Tibial nerve (tissue), 4 donors: Measurements from ENCODE around the gene KCNK6. TPM values are rescaled to one million over a fixed set of nuclear protein-coding genes. Genes with fewer than 3 reads are reported as not detected.
A peak's percentile ranks its signal among the peaks of the same experiment; 100 is the strongest.

Source experiments
- DNase-seq, 2 donors: peaks; one replicate each; pipeline ENCODE4 v3.0.0-alpha.2; 2019; ENCODE audit warnings: low spot score in 2 of 2
- H3K27ac ChIP-seq, 4 donors: fragments of 200-600 bp; sonication (generic) in 3 of 4; one replicate each; pipeline ENCODE4 v1.5.1; 2017 to 2019; ENCODE audit warnings: mild to moderate bottlenecking in 1 of 4
- H3K27me3 ChIP-seq, 2 donors: fragments of 200-600 bp; sonication (generic) in 1 of 2; one replicate each; pipeline versions ENCODE4 v1.5.1 to v1.6.0; 2017 to 2019
- H3K36me3 ChIP-seq, 3 donors: fragments of 200-600 bp; sonication (generic); one replicate each; pipeline ENCODE4 v1.5.1; 2018 to 2019
- H3K4me1 ChIP-seq, 4 donors: fragments of 200-600 bp; sonication (generic) in 3 of 4; one replicate each; pipeline ENCODE4 v1.5.1; 2017 to 2019
- H3K4me3 ChIP-seq, 4 donors: fragments of 200-600 bp; sonication (generic) in 3 of 4; one replicate each; pipeline ENCODE4 v1.5.1; 2017 to 2019; ENCODE audit warnings: mild to moderate bottlenecking in 1 of 4, moderate library complexity in 1 of 4
- H3K9me3 ChIP-seq, 4 donors: fragments of 200-600 bp; sonication (generic) in 3 of 4; one replicate each; pipeline ENCODE4 v1.5.1; 2017 to 2019
- CTCF ChIP-seq, 5 experiments: fragments of 200-600 bp in 3 of 5; fragments of 450-650 bp in 2 of 5; sonication (generic) in 3 of 5; IDR thresholded peaks; one replicate each; pipeline ENCODE4 v1.5.1; 2016 to 2019; ENCODE audit warnings: antibody characterized with exemption in 5 of 5, mild to moderate bottlenecking in 3 of 5, moderate library complexity in 2 of 5
- EP300 ChIP-seq, 2 donors: sonication (generic); formaldehyde crosslinking; IDR thresholded peaks; one replicate each; pipeline ENCODE4 v1.6.1; 2017; ENCODE audit warnings: antibody characterized with exemption in 2 of 2, mild to moderate bottlenecking in 1 of 2
- POLR2A ChIP-seq, 2 donors: fragments of 450-650 bp; IDR thresholded peaks; one replicate each; pipeline ENCODE4 v1.6.1; 2017; ENCODE audit warnings: antibody characterized with exemption in 2 of 2, mild to moderate bottlenecking in 2 of 2, moderate library complexity in 2 of 2
- WGBS, 2 donors: methylation state at CpG; one replicate each; pipeline ENCODE4 v1.1.5; 2018; 5-methylcytosine and 5-hydroxymethylcytosine counted together
- small RNA-seq: library from RNA; depleted of rRNA; stranded (forward); fragments of <200 nt; gene quantifications from one replicate; pipeline ENCODE3, GENCODE V24; 2016
- total RNA-seq, 4 donors: library from RNA; depleted of rRNA; stranded (reverse); fragments of >200 nt; gene quantifications; one replicate each; pipeline ENCODE4 v1.1.0, GENCODE V29; 2016

Gene KCNK6
- total RNA-seq, 4 donors from 2014 or later: 2.6 to 5.4 (median 3.3) TPM

- Histone ChIP-seq H3K36me3 (peaks cover 0 to 48% (median 0%) of the 10 kb centered on the region in 3 donors), H3K9me3 (no peaks in the 10 kb centered on the region), H3K27ac (peak overlapping the region in 2 of 4 donors; percentile 89 to 94), H3K4me1 (peaks cover 0 to 25% (median 16%) of the 10 kb centered on the region in 4 donors), H3K27me3 (no peaks in the 10 kb centered on the region), H3K4me3 (peak overlapping the region; percentile 62 to 97 (median 78))
- 50 to 57% methylated on average over 5 of the region's 5 CpGs for WGBS, 2 donors
- DNase-seq: no peak
- TF ChIP-seq EP300 (IDR thresholded peaks at IDR 0.05): peak in 1 of 2 donors; percentile 7
- TF ChIP-seq POLR2A (IDR thresholded peaks at IDR 0.05): no peak
Measured at GRCh38 chr19:38375748-38376147, 56.1 kb downstream of the KCNK6 start.

- no peak overlapping the region for H3K27ac ChIP-seq
- no peaks in the 10 kb centered on the region for H3K9me3 ChIP-seq
- WGBS, 2 donors: 67 to 77% methylated on average over 3 of the region's 3 CpGs
- H3K4me3 ChIP-seq: no peak overlapping the region
- no peaks in the 10 kb centered on the region for H3K27me3 ChIP-seq
- DNase-seq: no peak
- H3K4me1 ChIP-seq: peaks cover 0 to 25% (median 16%) of the 10 kb centered on the region in 4 donors
- no peak for TF ChIP-seq POLR2A (IDR thresholded peaks at IDR 0.05)
- no peak for TF ChIP-seq CTCF (IDR thresholded peaks at IDR 0.05)
- no peak for TF ChIP-seq EP300 (IDR thresholded peaks at IDR 0.05)
- H3K36me3 ChIP-seq: peaks cover 6 to 56% (median 7%) of the 10 kb centered on the region in 3 donors
Measured at GRCh38 chr19:38376576-38376975, 56.9 kb downstream of the KCNK6 start.

- no peak for TF ChIP-seq EP300 (IDR thresholded peaks at IDR 0.05)
- no peak for TF ChIP-seq CTCF (IDR thresholded peaks at IDR 0.05)
- WGBS, 2 donors: 98 to 99% methylated on average over 4 of the region's 4 CpGs
- H3K27me3 ChIP-seq: no peaks in the 10 kb centered on the region
- H3K27ac ChIP-seq: no peak overlapping the region
- H3K4me1 ChIP-seq: peaks cover 0 to 25% (median 16%) of the 10 kb centered on the region in 4 donors
- peaks cover 11 to 61% (median 12%) of the 10 kb centered on the region in 3 donors for H3K36me3 ChIP-seq
- H3K4me3 ChIP-seq: no peak overlapping the region
- no peak for DNase-seq
- H3K9me3 ChIP-seq: no peaks in the 10 kb centered on the region
Measured at GRCh38 chr19:38377052-38377451, 57.4 kb downstream of the KCNK6 start.

- DNase-seq: no peak
- H3K4me1 ChIP-seq: peaks cover 0 to 25% (median 16%) of the 10 kb centered on the region in 4 donors
- H3K9me3 ChIP-seq: no peaks in the 10 kb centered on the region
- H3K36me3 ChIP-seq: peaks cover 15 to 79% (median 28%) of the 10 kb centered on the region in 3 donors
- H3K27ac ChIP-seq: no peak overlapping the region
- TF ChIP-seq EP300 (IDR thresholded peaks at IDR 0.05) (no peak), POLR2A (IDR thresholded peaks at IDR 0.05) (no peak), CTCF (IDR thresholded peaks at IDR 0.05) (no peak)
- H3K27me3 ChIP-seq: no peaks in the 10 kb centered on the region
- 89 to 92% methylated on average over 10 of the region's 10 CpGs for WGBS, 2 donors
- no peak overlapping the region for H3K4me3 ChIP-seq
Measured at GRCh38 chr19:38378866-38379265, 59.2 kb downstream of the KCNK6 start.

- H3K4me3 ChIP-seq: no peak overlapping the region
Measured at GRCh38 chr19:38381138-38381537, 61.5 kb downstream of the KCNK6 start.

More at GRCh38 chr19:38381138-38381537, 61.5 kb downstream of the KCNK6 start:
- Histone ChIP-seq H3K36me3 (peaks cover 15 to 99% (median 29%) of the 10 kb centered on the region in 3 donors), H3K27ac (no peak overlapping the region), H3K9me3 (no peaks in the 10 kb centered on the region), H3K4me1 (peaks cover 0 to 20% (median 7%) of the 10 kb centered on the region in 4 donors), H3K27me3 (peaks cover 0 to 6% of the 10 kb centered on the region in 2 donors)
- no peak for DNase-seq
- TF ChIP-seq CTCF (IDR thresholded peaks at IDR 0.05): no peak
- TF ChIP-seq EP300 (IDR thresholded peaks at IDR 0.05): no peak
- TF ChIP-seq POLR2A (IDR thresholded peaks at IDR 0.05): no peak
- 91 to 93% methylated on average over 9 of the region's 9 CpGs for WGBS, 2 donors

Small RNA genes within 50 kb of the gene (small RNA-seq; reads per million reads assigned to genes)
- gene RF00019: not detected

Other genes with a start within 250 kb of the KCNK6 start
- not detected for gene DPF1, start 95.6 kb upstream of the KCNK6 start, total RNA-seq
- 100 to 1,000 TPM in 1 of 4 donors, 10 to 100 TPM in 3; 86.1 to 179 (median 95.3) TPM for gene PPP1R14A, start 63.5 kb upstream of the KCNK6 start, total RNA-seq
- gene SPINT2, start 55.3 kb upstream of the KCNK6 start, total RNA-seq: 10 to 100 TPM; 39.0 to 79.1 (median 45.5) TPM
- 100 to 1,000 TPM in 3 of 4 donors, 10 to 100 TPM in 1; 76.8 to 627 (median 335) TPM for gene C19orf33, start 15.6 kb upstream of the KCNK6 start, total RNA-seq
- 10 to 100 TPM; 30.8 to 57.3 (median 46.0) TPM for gene YIF1B, start 3.9 kb upstream of the KCNK6 start, total RNA-seq
- gene CATSPERG, start 16.0 kb downstream of the KCNK6 start, total RNA-seq: 10 to 100 TPM in 1 of 4 donors, 1 to 10 TPM in 3; 3.3 to 10.2 (median 6.2) TPM
- gene PSMD8, start 54.7 kb downstream of the KCNK6 start, total RNA-seq: 100 to 1,000 TPM; 124 to 192 (median 174) TPM
- gene GGN, start 68.2 kb downstream of the KCNK6 start, total RNA-seq: not detected
- under 1 TPM in 3 of 4 donors, not detected in 1; under 0.01 to 0.60 (median 0.21) TPM for gene SPRED3, start 68.9 kb downstream of the KCNK6 start, total RNA-seq
- 10 to 100 TPM; 24.9 to 69.0 (median 50.3) TPM for gene FAM98C, start 83.2 kb downstream of the KCNK6 start, total RNA-seq
- 10 to 100 TPM in 1 of 4 donors, 1 to 10 TPM in 3; 3.1 to 11.7 (median 5.3) TPM for gene RASGRP4, start 106.4 kb downstream of the KCNK6 start, total RNA-seq
- gene RYR1, start 113.8 kb downstream of the KCNK6 start, total RNA-seq: 10 to 100 TPM in 2 of 4 donors, 1 to 10 TPM in 2; 5.7 to 18.1 (median 12.0) TPM